IMR-90 (cell line): ENCODE measurements around the gene MCAM.

Experiments used
- CEBPB ChIP-seq: IDR thresholded peaks from 2 replicates; pipeline ENCODE4 v1.6.1; 2012; ENCODE audit warnings: low read depth, low read length, improper control_type of control experiment
- CHD1 ChIP-seq: IDR thresholded peaks from 2 replicates; pipeline ENCODE4 v1.6.1; 2012; ENCODE audit warnings: low read depth, low read length, improper control_type of control experiment
- FOS ChIP-seq: fragments of 150-350 bp; IDR thresholded peaks from 2 replicates; pipeline ENCODE4 v1.6.1; 2016; ENCODE audit warnings: low read depth, low read length
- MAFK ChIP-seq: IDR thresholded peaks from 2 replicates; pipeline ENCODE4 v1.6.1; 2012; ENCODE audit warnings: low read depth, low read length, improper control_type of control experiment
- MAZ ChIP-seq: IDR thresholded peaks from 2 replicates; pipeline ENCODE4 v1.6.1; 2012; ENCODE audit warnings: low read depth, mild to moderate bottlenecking, low read length, improper control_type of control experiment, moderate library complexity, borderline replicate concordance
- MXI1 ChIP-seq: IDR thresholded peaks from 2 replicates; pipeline ENCODE4 v1.6.1; 2012; ENCODE audit warnings: low read depth, mild to moderate bottlenecking, low read length, moderate library complexity, borderline replicate concordance
- POLR2A ChIP-seq: IDR thresholded peaks from 2 replicates; pipeline ENCODE4 v1.6.1; 2012; ENCODE audit warnings: mild to moderate bottlenecking, low read depth, low read length
- RAD21 ChIP-seq: IDR thresholded peaks from 2 replicates; pipeline ENCODE4 v1.6.1; 2012; ENCODE audit warnings: low read length, improper control_type of control experiment
- RCOR1 ChIP-seq: IDR thresholded peaks from 2 replicates; pipeline ENCODE4 v1.6.1; 2012; ENCODE audit warnings: mild to moderate bottlenecking, low read length, improper control_type of control experiment; ENCODE audit not compliant: insufficient replicate concordance
- SMC3 ChIP-seq: fragments of 150-350 bp; IDR thresholded peaks from 2 replicates; pipeline ENCODE4 v1.6.1; 2016; ENCODE audit warnings: low read depth, mild to moderate bottlenecking, antibody characterized with exemption, low read length, moderate library complexity
- TF ChIP-seq, protein P1 (sequence below): conservative IDR thresholded peaks from 2 replicates; pipeline ENCODE4 v1.5.1; 2012; ENCODE audit warnings: mild to moderate bottlenecking, low read depth, low read length, improper control_type of control experiment
- TF ChIP-seq, protein P2 (sequence below): fragments of 150-350 bp; IDR thresholded peaks from 2 replicates; pipeline ENCODE4 v1.6.1; 2017; ENCODE audit warnings: mild to moderate bottlenecking, antibody characterized with exemption, low read length, low read depth
- TF ChIP-seq, protein P3 (sequence below): fragments of 150-350 bp; IDR thresholded peaks from 2 replicates; pipeline ENCODE4 v1.6.1; 2016; ENCODE audit warnings: low read depth, mild to moderate bottlenecking, low read length, moderate library complexity, borderline replicate concordance

DNA sequence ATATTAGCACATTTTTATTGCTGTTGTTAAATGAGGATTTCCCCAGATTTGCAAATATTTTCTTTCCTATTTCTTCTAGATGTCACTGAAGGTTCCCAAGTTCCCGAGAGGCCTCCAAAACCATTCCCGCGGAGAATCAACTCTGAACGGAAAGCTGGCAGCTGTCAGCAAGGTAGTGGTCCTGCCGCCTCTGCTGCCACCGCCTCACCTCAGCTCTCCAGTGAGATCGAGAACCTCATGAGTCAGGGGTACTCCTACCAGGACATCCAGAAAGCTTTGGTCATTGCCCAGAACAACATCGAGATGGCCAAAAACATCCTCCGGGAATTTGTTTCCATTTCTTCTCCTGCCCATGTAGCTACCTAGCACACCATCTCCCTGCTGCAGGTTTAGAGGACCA lies 17.5 kb downstream of the MCAM start:
- no peak for TF ChIP-seq MXI1
- TF ChIP-seq, protein P1, sequence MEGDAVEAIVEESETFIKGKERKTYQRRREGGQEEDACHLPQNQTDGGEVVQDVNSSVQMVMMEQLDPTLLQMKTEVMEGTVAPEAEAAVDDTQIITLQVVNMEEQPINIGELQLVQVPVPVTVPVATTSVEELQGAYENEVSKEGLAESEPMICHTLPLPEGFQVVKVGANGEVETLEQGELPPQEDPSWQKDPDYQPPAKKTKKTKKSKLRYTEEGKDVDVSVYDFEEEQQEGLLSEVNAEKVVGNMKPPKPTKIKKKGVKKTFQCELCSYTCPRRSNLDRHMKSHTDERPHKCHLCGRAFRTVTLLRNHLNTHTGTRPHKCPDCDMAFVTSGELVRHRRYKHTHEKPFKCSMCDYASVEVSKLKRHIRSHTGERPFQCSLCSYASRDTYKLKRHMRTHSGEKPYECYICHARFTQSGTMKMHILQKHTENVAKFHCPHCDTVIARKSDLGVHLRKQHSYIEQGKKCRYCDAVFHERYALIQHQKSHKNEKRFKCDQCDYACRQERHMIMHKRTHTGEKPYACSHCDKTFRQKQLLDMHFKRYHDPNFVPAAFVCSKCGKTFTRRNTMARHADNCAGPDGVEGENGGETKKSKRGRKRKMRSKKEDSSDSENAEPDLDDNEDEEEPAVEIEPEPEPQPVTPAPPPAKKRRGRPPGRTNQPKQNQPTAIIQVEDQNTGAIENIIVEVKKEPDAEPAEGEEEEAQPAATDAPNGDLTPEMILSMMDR, result no peak
- no peak for TF ChIP-seq POLR2A
- TF ChIP-seq RAD21, result no peak
- TF ChIP-seq SMC3, result no peak
- TF ChIP-seq, protein P2, sequence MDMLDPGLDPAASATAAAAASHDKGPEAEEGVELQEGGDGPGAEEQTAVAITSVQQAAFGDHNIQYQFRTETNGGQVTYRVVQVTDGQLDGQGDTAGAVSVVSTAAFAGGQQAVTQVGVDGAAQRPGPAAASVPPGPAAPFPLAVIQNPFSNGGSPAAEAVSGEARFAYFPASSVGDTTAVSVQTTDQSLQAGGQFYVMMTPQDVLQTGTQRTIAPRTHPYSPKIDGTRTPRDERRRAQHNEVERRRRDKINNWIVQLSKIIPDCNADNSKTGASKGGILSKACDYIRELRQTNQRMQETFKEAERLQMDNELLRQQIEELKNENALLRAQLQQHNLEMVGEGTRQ, result no peak
- TF ChIP-seq CHD1, result no peak
- no peak for TF ChIP-seq FOS
- no peak for TF ChIP-seq RCOR1
- TF ChIP-seq MAZ, result no peak
- TF ChIP-seq CEBPB, result no peak
- TF ChIP-seq MAFK, result no peak
- TF ChIP-seq, protein P3, sequence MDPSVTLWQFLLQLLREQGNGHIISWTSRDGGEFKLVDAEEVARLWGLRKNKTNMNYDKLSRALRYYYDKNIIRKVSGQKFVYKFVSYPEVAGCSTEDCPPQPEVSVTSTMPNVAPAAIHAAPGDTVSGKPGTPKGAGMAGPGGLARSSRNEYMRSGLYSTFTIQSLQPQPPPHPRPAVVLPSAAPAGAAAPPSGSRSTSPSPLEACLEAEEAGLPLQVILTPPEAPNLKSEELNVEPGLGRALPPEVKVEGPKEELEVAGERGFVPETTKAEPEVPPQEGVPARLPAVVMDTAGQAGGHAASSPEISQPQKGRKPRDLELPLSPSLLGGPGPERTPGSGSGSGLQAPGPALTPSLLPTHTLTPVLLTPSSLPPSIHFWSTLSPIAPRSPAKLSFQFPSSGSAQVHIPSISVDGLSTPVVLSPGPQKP, result no peak
